Urothelium cell line (cell line): ENCODE data around the gene SPRYD3.
"Not testable (repeated sequence)": the region's sequence is repeated elsewhere in the genome, so short reads cannot be mapped to it uniquely, and the experiment has no call there.

ENCODE experiments used
- DNase-seq: peaks from one replicate; pipeline ENCODE4 v3.0.0; 2011; ENCODE audit warnings: low spot score, mixed read lengths
- FAIRE-seq: peaks from 2 replicates; lab custom pipeline; 2011; peaks lifted over from hg19 to GRCh38; lab: Jason Lieb, UNC

SPRYD3 gene

DNA sequence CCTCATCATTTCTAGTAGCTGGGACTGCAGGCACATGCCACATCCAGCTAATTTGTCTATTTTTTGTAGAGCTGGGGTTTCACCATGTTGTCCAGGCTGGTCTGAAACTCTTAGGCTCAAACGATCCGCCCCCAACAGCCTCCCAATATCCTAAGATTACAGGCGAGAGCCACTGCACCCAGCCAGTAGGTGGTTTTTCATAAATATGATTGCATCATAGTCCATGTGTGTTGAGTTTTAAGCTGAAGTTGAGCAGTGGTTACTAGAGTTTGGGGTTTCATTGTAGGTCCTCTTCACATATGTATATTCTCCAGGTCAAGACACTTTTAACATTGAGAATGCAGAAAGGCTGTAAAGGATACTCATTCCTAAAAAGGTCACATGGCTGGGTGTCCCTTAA, 42.4 kb downstream of the SPRYD3 start:
- FAIRE-seq = no peak
- DNase-seq = no peak

DNA sequence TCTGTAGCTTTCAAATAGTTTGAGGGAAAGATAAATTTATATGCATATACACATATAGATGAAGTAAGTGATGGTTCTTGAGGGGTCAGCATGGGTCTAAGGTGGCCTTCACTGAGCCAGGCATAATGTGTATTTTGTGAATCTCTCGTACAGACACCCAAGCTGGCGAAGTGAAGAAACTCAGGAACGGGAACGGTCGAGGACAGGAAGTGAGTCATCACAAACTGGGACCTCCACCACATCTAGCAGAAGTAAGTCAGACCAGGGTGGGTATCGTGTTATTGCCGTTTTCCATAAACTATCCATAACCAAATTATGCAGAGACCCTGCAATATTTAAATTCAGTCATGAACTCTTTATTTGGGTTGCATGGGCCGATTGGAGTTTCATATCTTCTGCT, 44.7 kb downstream of the SPRYD3 start:
- DNase-seq = no peak
- FAIRE-seq = no peak

DNA sequence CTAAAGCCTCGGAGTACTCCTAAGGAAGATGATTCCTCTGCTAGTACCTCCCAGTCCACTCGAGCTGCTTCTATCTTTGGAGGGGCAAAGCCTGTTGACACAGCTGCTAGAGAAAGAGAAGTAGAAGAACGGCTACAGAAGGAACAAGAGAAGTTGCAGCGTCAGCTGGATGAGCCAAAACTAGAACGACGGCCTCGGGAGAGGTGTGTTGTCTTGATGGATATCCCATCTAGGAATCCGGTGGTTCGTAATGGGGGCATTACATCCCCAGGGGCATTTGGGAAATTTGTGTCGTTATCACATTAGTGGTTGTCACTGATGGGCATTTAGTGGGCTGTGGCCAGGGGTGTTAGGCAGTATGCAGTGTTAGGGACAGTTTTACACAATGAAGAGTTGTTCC, 45.4 kb downstream of the SPRYD3 start:
- DNase-seq, FAIRE-seq: not testable (repeated sequence)

DNA sequence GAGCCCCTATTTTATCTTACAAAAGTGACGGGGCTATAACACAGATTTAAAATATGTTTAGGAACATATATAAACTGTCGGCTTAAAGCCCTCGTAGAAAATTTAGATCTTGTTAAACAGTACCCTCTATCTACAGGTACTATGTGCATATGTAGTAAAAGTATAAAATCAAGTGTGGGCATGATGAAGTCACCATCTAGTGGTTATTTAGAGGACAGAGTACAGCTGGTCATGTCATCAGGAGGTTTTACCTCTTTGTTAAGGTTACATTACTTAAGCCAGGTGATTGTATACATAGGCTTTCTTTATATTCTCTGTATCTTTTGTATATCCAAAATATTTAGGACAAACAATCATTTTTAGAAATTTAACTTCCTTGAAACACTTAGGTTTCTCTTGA, 47.6 kb downstream of the SPRYD3 start:
- no peak for FAIRE-seq

DNA sequence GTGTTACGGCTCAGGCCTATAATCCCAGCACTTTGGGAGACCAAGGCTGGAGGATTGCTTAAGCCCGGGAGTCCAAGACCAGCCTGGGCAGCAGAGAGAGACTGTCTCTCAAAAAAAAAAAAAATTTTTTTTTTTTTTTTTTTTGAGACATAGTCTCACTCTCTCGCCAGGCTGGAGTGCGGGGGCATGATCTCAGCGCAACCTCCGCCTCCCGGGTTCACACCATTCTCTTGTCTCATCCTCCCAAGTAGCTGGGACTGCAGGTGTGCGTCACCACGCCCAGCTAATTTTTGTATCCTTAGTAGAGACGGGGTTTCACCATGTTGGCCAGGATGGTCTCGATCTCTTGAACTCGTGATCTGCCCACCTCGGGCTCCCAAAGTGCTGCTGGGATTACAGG, 52.2 kb downstream of the SPRYD3 start:
- FAIRE-seq, DNase-seq: not testable (repeated sequence)

More for the DNA sequence above, 47.6 kb downstream of the SPRYD3 start:
- no peak for DNase-seq

DNA sequence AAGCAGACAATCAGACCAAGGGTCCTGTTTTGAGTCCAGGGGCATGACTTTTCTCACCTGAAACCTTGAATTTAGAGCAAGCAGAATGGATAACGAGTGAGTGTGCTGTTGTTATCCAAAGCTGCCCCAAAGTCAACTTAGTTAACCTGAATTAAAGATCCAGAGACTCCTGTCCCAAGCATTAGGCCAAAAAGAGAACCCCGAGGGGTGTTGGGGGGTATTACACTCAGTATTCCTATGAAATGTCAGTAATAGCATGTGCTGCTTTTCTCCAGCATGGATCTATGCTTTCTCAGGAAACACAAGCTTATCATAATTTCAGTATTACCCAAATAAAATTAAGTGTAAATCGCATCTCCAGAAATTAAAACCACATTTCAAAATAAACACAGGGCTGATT, 53.9 kb downstream of the SPRYD3 start:
- DNase-seq (no peak), FAIRE-seq (no peak)

DNA sequence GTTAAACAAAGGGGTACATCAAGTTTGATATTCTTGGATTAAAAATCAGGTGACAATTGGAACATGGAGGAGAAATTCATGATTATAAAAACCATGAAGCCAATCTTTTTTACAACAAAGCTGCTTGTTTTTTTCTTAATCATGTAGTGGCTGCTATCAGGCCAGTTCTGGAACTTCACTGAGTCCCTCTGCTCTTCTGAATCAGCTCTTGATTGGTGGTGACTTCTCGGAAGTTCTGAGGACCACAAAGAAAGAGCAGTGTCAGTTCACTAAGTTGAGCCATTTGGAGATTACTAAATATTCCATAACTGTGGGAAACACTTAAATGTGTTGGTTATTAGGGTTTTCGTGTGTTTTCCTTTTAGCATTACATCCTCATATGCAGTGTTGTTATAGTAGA, 64.5 kb downstream of the SPRYD3 start:
- DNase-seq = no peak
- no peak for FAIRE-seq
